Right renal pelvis (tissue), 4 donors: ENCODE results near the gene THNSL1. TPM values are rescaled to one million over a fixed set of nuclear protein-coding genes. Genes with fewer than 3 reads are reported as not detected.
"Not testable (repeated sequence)": the region's sequence is repeated elsewhere in the genome, so short reads cannot be mapped to it uniquely, and the experiment has no call there.

Experiments
- DNase-seq, 4 donors: peaks; one replicate each; pipeline ENCODE4 v3.0.0-alpha.2; 2013; ENCODE audit warnings: low read depth in 4 of 4, low spot score in 3 of 4, missing footprints in 1 of 4
- polyA plus RNA-seq, 4 donors: library from polyadenylated mRNA; unstranded; fragments of 120-200 nt; gene quantifications; one replicate each; pipeline ENCODE4 v1.2.1, GENCODE V29; 2013; ENCODE audit not compliant: insufficient read length in 4 of 4

Gene THNSL1, protein sequence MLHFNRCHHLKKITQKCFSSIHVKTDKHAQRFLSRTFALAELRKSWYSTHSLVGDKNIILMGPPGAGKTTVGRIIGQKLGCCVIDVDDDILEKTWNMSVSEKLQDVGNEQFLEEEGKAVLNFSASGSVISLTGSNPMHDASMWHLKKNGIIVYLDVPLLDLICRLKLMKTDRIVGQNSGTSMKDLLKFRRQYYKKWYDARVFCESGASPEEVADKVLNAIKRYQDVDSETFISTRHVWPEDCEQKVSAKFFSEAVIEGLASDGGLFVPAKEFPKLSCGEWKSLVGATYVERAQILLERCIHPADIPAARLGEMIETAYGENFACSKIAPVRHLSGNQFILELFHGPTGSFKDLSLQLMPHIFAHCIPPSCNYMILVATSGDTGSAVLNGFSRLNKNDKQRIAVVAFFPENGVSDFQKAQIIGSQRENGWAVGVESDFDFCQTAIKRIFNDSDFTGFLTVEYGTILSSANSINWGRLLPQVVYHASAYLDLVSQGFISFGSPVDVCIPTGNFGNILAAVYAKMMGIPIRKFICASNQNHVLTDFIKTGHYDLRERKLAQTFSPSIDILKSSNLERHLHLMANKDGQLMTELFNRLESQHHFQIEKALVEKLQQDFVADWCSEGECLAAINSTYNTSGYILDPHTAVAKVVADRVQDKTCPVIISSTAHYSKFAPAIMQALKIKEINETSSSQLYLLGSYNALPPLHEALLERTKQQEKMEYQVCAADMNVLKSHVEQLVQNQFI
- 10 to 100 TPM; 15.8 to 19.6 (median 17.9) TPM for polyA plus RNA-seq

DNA sequence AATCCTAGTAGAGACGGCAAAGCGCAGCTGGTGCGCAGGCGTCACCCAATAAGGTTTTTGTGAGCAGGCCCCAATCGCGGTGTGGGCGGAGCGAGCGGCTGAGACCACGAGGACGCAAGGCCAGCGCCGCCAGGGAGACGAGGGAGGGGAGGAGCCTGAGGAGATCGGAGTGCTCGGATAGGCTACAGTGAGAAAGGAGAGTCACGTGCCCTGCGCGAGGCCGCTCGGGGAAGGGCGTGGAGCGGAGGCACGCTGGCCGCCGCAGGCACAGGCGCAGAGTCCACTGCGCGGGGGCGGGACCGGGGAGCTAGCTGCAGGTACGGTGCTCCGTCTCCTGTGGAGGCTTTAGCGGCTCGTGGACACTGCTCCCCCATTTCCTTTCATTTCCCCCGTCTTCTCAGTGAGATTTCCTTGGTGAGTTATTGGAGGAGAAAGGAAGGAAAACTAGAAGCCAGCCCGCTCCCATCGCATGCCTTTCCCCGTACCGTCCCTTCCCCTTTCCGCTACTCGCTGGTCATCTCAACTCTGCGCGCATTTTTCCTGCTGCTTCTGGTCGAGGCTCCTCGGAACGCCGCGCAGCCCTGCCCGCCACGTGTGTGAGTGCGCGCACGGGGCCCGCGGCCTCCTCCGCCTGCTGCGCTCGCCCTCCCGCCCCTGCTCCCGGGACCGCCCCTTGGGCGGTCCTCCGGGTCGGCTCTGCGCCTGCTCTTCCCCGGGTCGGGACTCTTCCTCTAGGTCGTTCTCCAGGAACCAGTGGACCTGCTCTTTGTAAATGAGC lies at the start of gene THNSL1:
THNSL1 (plus strand) TSS at position 237 of the 778 bp plus-strand sequence. CDS start 6,612 bp downstream, outside the sequence.
- DNase-seq: peak; percentile 94 to 96 (median 96)

DNA sequence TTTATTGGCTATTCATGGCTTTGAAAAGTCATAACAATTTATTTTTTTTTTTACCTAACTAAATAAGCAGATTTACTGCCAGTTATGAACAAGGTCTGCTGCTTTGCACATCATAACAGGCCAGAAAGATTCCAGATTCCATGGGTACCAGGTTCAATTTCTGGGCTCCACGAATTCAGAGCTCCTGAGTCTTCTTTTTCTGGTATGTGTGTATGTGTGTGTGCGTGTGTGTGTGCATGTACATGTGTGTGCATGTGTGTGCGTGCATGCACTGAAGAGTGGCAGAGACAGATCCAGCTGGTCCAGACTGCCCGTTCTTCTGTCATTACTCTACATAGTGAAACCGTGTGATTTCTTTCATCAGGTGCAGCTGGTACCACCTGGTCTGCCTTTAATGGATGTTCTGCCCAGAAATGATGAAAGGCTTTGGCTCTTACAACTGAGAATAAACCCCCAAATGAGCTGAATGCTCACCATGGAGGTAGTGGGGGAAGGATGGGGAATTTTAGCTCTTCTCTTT lies 49.4 kb upstream of the THNSL1 start:
- no peak for DNase-seq

DNA sequence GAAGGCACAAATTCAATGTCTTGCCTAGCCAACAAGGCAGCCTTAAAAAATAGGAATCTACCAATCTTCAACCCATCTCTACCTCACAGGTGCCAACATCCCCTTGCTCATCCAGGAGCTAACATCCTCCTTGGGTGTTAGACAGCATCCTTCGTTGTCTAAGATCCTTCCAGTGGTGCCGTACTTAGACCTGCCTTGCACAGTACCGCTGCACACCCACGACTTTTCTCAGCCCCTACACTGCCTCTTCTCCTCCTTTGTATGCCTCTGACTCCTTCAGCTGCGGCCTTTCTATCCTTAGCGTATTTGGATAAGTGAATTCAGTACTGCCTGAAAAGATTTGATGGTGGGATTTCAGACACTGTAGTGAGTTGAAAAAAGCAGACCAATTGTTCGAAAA lies 48.1 kb upstream of the THNSL1 start:
- no peak for DNase-seq

DNA sequence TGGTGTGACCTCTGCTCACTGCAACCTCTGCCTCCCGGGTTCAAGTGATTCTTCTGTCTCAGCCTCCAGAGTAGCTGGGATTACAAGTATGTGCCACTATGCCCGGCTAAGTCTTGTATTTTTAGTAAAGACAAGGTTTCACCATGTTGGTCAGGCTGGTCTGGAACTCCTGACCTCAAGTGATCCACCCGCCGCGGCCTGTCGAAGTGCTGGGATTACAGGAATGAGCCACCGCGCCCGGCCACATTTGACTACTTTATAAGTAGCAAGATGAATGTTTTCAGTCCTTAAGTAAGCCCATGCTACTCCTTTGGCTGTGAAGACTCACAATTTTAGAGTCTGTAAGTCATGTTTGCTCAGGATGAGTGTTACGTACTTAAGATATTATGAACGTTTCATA lies 47.5 kb upstream of the THNSL1 start:
- DNase-seq: not testable (repeated sequence)

DNA sequence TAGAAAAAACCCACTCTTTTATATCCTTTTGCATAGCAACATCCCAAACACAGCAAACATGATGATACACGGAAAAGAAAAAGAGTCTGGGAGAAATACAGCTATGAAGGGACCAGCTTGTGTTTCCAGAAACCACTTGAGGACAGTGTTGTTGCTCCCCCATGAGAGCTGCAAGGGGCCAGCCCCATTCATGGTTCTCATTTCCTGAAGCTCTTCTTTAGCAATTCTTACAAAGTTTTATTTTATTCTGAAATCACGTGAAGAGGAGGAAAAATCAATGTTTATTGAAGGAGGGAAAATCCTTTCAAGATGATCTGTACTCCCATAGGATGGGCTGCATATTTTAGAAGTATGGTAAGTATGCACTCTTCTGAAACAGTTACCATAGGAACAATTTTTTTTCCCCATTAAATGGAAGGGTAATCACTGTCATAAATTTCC lies 46.6 kb upstream of the THNSL1 start:
- no peak for DNase-seq

DNA sequence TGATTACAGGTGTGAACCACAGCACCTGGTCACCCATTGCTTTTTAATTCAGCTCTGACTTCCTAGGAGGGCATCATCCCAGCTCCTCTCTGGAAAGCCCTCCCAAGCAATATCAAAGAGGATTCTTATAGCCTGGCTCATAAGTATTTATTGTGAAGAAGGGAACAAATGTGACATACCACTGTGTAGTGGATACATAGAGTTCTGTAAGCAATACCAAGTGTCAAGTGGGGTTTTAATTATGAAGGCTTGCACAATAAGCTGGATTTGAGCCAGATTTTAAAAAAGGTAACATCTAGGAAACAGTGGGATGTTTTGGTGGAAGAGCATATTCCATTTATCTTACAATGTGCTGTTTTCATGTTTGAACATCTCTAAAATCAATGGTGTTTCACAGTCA lies 45.0 kb upstream of the THNSL1 start:
- DNase-seq: no peak

DNA sequence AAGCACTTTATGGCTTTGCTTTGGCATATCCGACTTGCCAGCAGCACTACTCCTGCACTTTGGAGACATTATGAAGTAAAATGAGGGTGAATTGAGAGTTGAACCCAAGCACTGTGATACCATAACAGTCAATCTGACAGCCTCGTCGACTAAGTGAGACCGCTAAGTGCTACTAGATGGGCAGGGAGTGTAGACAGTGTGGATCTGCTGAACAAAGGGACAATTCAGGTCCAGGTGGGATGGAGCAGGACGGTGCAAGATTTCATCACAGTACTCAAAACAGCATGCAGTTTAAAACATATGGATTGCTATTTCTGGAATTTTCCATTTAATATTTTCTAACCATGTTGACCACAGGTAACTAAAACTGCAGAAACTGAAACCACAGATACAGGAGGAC lies 43.2 kb upstream of the THNSL1 start:
- DNase-seq: no peak

DNA sequence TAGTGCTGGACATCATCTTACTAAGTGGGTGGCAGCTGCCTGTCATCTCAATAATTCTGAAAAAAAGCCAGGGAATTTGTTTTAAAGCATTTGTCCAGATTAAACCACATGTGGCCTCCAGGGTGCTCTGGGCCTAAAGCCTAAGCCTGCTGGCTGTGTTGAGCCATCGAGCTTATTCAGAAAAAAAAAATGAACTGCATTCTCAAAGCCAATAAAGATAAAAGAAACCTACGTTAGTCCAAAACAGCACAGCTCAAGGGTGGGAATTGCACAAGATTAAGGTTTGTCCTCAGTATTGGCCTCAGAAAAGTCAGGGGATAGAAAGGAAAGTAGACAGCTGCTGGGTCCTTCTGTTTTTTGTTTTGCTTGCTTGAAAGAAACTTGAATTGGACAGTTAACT lies 41.4 kb upstream of the THNSL1 start:
- no peak for DNase-seq

- no peak for DNase-seq
Measured at GRCh38 chr10:24979685-24980084, 36.7 kb upstream of the THNSL1 start.

GRCh38 chr10:24981161-24981710 lies 35.2 kb upstream of the THNSL1 start:
- no peak for DNase-seq

- no peak for DNase-seq
Measured at GRCh38 chr10:24982319-24983112, 33.9 kb upstream of the THNSL1 start.

DNA sequence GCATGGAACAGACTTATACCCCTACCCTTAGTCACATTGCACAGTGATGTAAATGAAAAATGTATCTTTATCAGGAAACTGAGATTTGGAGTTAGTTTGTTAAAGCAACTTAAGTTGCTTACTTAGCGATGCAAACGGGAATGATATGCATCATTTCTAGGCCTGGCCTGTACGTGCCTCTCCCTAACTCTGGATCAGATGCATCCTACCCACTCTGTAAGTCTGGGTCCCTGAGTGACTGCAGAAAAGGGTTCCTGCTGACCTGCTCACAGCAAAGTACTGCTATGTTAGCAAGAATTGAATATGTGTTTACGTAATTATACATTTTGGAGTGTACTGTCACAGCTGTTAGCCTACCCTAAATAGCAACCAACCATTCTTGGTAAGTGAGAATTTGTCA lies 33.3 kb upstream of the THNSL1 start:
- no peak for DNase-seq

DNA sequence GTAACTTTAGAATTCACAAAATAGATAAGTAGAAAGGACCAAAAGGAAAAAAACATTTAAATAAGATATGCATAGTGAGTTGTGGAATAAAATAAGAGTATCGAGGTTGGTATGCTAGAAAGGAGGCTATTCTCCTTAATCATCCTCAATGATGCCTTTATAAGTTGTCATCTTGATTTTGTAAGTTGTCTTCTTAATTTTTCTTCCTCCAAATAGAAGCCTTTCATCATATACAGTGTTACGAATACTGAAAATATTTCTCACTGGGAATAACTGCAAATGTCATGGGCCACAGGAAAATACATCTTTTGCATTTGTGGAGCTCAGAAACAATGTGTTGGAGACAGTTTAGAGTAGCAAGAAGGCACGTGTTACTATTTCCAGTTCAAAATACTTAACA lies 32.5 kb upstream of the THNSL1 start:
- no peak for DNase-seq

- DNase-seq: no peak
Measured at GRCh38 chr10:24984906-24985305, 31.5 kb upstream of the THNSL1 start.

GRCh38 chr10:24988831-24989640 lies 27.4 kb upstream of the THNSL1 start:
- no peak for DNase-seq

GRCh38 chr10:24989867-24990266 lies 26.5 kb upstream of the THNSL1 start:
- no peak for DNase-seq

- DNase-seq: no peak
Measured at GRCh38 chr10:24991298-24991697, 25.1 kb upstream of the THNSL1 start.

GRCh38 chr10:24992512-24993133 lies 23.8 kb upstream of the THNSL1 start:
- DNase-seq: no peak
